Activated T-cell treated with anti-CD3 and anti-CD28 coated beads, Interleukin-2, amount 50 U/mL, for 24 hours (primary cell): ENCODE results near the gene EIF5A.

Experiments
- DNase-seq: peaks from one replicate; pipeline ENCODE4 v3.0.0-alpha.2; 2020
- H3K27ac Mint-ChIP-seq: 2 replicates; pipeline ENCODE4 v1.8.0; 2020; ENCODE audit warnings: mild to moderate bottlenecking, mixed read lengths
- H3K27me3 Mint-ChIP-seq: 2 replicates; pipeline ENCODE4 v1.8.0; 2020; ENCODE audit warnings: mixed read lengths
- H3K36me3 Mint-ChIP-seq: 2 replicates; pipeline ENCODE4 v1.8.0; 2020; ENCODE audit warnings: low read depth, mixed read lengths
- H3K4me1 Mint-ChIP-seq: 2 replicates; pipeline ENCODE4 v1.8.0; 2020; ENCODE audit warnings: low read depth, mixed read lengths
- H3K4me3 Mint-ChIP-seq: 2 replicates; pipeline ENCODE4 v1.8.0; 2020; ENCODE audit warnings: mild to moderate bottlenecking, moderate library complexity, mixed read lengths
- H3K9me3 Mint-ChIP-seq: 2 replicates; pipeline ENCODE4 v1.8.0; 2020; ENCODE audit warnings: mixed read lengths

Gene EIF5A

DNA sequence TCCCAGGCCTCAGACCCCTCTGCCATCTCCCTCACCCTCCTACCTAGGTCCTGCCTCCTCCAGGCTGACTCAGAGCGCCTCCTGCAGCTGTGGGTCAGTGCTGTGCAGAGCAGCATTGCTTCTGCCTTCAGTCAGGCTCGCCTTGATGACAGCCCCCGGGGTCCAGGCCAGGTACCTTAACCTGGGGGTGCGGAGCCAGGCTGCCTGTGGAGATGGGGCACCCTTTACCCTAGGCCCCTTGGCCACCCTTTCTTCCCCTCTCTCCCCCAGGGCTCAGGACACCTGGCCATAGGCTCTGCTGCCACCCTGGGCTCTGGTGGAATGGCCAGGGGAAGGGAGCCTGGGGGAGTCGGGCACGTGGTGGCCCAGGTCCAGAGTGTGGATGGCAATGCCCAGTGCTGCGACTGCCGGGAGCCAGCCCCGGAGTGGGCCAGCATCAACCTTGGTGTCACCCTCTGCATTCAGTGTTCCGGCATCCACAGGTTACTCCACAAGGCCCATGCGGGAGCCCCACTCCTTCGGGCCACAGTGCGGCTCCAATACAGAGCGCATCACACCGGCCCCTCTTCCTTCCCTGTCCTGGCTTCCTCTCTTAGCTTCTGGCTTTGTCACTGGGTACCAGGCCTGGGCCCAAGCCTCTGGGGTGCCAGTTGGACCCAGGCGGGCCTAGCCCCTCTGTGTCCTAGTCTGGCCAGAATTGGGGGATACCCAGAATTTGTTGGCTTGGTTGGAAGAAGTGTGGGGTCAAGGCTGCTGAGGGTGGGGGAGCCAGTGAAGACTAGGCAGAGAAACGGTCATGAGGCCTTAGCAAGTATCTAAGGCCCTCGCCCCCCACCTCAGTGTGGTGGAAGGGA, 39.6 kb downstream of the EIF5A start:
- no peak overlapping the region for H3K4me3 Mint-ChIP-seq
- DNase-seq, result no peak
- H3K9me3 Mint-ChIP-seq, result no peaks in the 10 kb centered on the region
- peaks cover 91% of the 10 kb centered on the region for H3K36me3 Mint-ChIP-seq
- peaks cover 27% of the 10 kb centered on the region for H3K4me1 Mint-ChIP-seq
- no peaks in the 10 kb centered on the region for H3K27me3 Mint-ChIP-seq
- peak overlapping the region; percentile 37 for H3K27ac Mint-ChIP-seq

DNA sequence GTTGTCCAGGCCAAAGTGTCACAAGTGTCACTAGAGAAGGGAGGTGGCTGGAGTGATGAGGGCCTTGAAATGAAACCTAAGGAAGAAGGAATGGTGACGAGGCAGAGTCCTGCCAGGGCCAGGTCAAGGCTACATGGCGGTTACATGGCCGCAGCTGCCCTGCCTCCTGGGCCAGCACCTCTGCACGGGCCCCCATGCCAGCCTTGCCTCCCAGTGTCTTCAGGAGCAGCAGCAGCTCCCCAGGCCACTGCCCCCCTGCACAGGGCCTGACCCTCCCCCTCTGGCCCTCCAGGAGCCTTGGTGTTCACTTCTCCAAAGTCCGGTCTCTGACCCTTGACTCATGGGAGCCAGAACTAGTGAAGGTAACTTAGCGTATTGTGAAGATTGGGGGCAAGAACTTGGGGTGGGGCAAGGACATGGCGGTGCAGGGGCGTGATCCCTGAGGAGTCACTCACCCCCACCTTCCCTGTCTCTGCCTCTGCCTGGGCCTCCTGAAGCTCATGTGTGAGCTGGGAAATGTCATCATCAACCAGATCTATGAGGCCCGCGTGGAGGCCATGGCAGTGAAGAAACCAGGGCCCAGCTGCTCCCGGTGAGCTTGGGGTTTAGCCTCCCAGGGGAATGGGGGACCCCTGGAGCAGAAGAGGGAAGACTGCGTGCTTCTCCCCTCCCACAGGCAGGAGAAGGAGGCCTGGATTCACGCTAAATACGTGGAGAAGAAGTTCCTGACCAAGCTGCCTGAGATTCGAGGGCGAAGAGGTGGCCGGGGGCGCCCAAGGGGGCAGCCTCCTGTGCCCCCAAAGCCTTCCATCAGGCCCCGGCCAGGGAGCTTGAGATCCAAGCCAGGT, 40.4 kb downstream of the EIF5A start:
- H3K27ac Mint-ChIP-seq, result peak overlapping the region; percentile 37

DNA sequence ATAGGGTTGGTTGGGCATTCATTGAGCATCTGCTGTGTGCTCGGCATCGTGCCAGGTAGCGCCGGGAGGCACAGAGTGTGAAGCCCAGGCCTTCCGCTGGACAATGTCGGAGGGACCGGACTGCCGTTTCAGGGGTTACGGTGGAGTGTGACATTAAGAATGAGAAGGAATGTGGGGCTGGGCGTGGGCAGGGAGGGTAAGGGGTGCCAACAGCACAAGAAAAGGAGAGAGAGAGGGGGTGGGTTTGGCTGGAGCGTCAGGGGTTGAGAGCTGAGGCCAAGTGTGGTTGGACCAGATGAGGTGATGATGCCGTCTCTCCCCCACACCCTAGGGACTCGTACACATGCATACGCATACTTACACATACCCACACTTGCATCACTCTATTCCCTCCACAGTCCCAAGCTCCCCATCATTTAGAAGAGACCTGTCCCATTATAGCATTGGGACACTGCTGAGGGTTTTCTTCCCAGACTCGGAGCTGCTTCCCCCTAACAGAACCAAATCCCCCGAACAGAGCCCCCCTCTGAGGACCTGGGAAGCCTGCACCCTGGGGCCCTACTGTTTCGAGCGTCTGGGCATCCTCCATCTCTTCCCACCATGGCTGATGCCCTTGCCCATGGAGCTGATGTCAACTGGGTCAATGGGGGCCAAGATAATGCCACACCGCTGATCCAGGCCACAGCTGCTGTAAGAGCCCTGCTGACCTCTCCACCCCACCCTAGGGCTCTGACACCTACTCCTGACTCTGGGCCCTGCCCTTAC, 41.2 kb downstream of the EIF5A start:
- Mint-ChIP-seq H3K27me3 (no peaks in the 10 kb centered on the region), H3K27ac (peak overlapping the region; percentile 68), H3K4me3 (no peak overlapping the region), H3K4me1 (peaks cover 38% of the 10 kb centered on the region), H3K36me3 (peaks cover 82% of the 10 kb centered on the region), H3K9me3 (no peaks in the 10 kb centered on the region)
- no peak for DNase-seq

More for the DNA sequence above, 40.4 kb downstream of the EIF5A start:
- no peak for DNase-seq
- Mint-ChIP-seq H3K4me1 (peaks cover 35% of the 10 kb centered on the region), H3K4me3 (no peak overlapping the region), H3K36me3 (peaks cover 90% of the 10 kb centered on the region), H3K9me3 (no peaks in the 10 kb centered on the region), H3K27me3 (no peaks in the 10 kb centered on the region)

DNA sequence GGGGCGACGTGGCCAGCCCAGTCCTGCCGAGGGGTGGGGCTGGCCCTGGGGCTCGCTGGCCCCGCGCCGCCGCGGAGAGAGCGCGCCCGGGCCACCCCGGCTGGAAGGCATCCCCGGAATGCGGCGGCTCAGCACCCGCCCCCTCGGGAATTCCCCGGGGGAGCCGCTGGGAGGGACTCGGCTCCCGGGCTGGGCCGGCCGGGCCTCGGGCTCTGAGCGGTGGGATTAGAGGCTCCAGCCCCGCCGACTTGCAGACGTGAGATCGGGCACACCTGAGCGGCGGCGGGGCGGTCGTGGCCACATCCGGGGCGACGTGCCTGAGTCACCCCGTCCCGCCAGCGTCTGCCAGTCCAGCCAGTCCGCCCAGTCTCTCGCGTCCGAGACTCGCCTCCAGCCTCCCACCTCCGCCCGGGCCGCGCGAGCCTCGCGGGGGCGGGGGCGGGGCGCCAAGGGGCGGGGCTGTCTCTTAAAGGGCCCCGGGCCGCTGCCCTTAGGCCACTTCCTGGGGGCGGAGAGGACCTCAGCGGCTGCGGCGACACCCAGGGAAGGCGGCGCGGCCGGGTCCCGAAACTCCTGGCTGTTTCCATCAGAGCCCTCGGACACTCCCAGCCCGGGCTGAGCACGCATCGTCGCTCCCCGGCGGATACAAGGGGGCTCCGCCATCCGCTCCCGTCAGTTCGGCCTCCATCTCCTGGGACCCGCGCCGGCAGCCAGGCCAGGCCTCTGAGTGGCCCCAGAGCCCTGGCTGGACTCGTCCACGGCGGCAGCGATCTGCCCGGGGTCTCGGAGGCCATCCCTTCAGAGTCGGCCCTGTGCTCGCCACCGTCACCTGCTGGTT, 44.5 kb downstream of the EIF5A start, which contains the start of gene KCTD11:
TSS of gene KCTD11 (plus strand) at position 498 of the 838 bp plus-strand sequence.
- peak; percentile 85 for DNase-seq
- Mint-ChIP-seq H3K27me3 (no peaks in the 10 kb centered on the region), H3K27ac (peak within 1 kb of the TSS; percentile 90), H3K9me3 (no peaks in the 10 kb centered on the region), H3K4me1 (peaks cover 52% of the 10 kb centered on the region), H3K36me3 (peaks cover 49% of the 10 kb centered on the region), H3K4me3 (peak within 1 kb of the TSS; percentile 80)

DNA sequence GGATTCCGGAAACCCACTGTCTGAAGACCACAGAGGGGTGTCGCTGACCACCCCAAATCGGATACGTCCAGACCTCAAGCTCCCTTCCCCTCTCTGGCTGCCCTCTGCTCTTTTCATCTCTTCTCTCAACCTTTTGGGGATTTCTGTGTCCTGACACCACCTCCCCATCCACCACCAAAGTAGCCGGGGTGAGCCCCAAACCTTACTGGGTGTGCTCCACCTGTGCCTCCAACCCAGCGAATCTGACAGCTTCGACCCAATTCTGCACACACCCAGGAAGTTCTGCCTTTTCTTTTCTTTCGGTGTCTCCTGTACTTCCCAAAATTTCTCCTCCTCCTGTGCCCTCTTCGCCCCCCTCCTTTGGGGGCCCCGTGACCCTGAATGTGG, 45.1 kb downstream of the EIF5A start:
- Mint-ChIP-seq H3K9me3 (no peaks in the 10 kb centered on the region), H3K4me1 (peaks cover 52% of the 10 kb centered on the region), H3K36me3 (peaks cover 43% of the 10 kb centered on the region), H3K27ac (peak overlapping the region; percentile 90), H3K27me3 (no peaks in the 10 kb centered on the region), H3K4me3 (peak overlapping the region; percentile 80)
- no peak for DNase-seq

DNA sequence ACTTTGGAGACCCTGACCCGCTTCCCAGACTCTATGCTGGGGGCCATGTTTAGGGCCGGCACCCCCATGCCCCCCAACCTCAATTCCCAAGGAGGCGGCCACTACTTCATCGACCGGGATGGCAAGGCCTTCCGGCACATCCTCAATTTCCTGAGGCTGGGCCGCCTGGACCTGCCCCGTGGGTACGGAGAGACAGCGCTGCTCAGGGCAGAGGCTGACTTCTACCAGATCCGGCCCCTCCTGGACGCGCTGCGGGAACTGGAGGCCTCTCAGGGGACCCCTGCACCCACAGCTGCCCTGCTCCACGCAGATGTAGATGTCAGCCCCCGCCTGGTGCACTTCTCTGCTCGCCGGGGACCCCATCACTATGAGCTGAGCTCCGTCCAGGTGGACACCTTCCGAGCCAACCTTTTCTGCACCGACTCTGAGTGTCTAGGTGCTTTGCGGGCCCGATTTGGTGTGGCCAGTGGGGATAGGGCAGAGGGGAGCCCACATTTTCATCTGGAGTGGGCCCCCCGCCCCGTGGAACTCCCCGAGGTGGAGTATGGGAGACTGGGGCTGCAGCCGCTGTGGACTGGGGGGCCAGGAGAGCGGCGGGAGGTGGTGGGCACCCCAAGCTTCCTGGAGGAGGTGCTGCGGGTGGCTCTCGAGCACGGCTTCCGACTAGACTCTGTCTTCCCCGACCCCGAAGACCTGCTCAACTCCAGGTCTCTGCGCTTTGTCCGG, 45.6 kb downstream of the EIF5A start:
- Mint-ChIP-seq H3K36me3 (peaks cover 38% of the 10 kb centered on the region), H3K9me3 (no peaks in the 10 kb centered on the region), H3K4me1 (peaks cover 52% of the 10 kb centered on the region), H3K27ac (peak overlapping the region; percentile 90), H3K27me3 (no peaks in the 10 kb centered on the region), H3K4me3 (peak overlapping the region; percentile 80)
- no peak for DNase-seq

DNA sequence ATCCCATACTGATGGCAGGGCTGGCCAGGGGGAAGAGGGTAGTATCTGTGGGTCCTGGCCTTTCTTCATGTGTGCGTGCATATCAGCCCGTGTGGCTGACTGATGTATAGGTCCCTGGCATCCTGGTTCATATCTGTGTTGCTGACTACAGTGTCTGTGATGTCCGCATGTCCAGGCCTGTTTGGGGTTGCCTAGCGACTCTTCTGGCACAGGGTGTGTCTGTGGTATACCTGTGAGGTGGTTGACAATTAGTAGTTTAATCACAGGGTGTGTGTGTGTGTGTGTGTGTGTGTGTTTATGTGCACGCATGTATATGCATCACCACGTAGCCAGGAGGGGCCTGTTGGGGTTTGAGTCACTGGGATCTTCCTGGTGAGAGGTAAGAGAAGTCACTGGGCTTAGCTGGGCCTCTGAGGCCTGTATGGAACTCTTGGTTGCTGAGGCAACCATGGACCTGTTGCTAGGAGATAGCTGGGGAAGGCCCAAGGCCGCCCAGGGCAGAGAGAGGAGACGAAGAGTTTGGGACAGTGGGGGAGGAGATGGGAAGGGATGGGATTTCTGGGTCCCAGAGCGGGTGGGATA, 46.9 kb downstream of the EIF5A start:
- peaks cover 43% of the 10 kb centered on the region for H3K4me1 Mint-ChIP-seq
- H3K27me3 Mint-ChIP-seq, result no peaks in the 10 kb centered on the region
- no peak for DNase-seq
- peak overlapping the region; percentile 79 for H3K27ac Mint-ChIP-seq
- H3K36me3 Mint-ChIP-seq, result peaks cover 25% of the 10 kb centered on the region
- H3K9me3 Mint-ChIP-seq, result no peaks in the 10 kb centered on the region
- no peak overlapping the region for H3K4me3 Mint-ChIP-seq

DNA sequence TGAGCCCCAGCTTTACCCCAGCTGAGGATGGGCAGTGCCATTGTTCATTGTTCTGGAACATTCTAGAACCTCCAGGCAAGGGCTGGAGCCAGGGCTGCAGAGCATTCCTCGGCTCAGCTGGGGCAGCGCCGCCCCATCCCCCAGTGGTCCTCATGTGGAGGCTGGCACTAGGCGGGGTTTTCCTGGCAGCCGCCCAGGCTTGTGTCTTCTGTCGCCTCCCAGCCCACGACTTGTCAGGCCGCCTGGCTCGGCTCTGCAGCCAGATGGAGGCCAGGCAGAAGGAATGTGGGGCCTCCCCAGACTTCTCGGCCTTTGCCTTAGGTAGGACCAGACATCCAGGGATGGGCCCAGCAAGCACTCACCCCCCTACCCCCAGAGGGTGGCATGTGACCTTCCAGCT, 47.6 kb downstream of the EIF5A start, which contains the start of gene TMEM95:
TSS of gene TMEM95 (plus strand) at position 104 of the 400 bp plus-strand sequence. CDS start at position 153, 49 bp downstream.
- H3K4me1 Mint-ChIP-seq, result peaks cover 37% of the 10 kb centered on the region
- DNase-seq, result no peak
- H3K27me3 Mint-ChIP-seq, result no peaks in the 10 kb centered on the region
- H3K36me3 Mint-ChIP-seq, result peaks cover 18% of the 10 kb centered on the region
- H3K27ac Mint-ChIP-seq, result peak within 1 kb of the TSS; percentile 79
- H3K4me3 Mint-ChIP-seq, result no peak within 1 kb of the TSS
- no peaks in the 10 kb centered on the region for H3K9me3 Mint-ChIP-seq

DNA sequence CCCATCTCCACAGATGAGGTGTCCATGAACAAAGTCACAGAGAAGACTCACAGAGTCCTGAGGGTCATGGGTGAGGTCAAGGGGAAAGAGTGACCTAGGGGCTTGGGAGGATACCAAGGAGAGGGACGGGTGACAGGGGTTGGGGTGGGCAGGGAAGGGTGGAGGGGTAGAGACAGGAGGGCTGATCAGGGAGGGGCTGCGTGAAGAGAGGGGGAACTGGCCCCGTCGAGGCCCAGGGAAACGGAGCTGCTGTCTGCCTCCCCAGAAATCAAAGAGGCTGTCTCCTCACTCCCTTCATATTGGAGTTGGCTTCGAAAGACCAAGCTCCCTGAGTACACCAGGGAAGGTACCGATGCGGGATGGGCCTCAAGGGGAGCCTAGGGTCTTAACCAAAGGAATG, 48.1 kb downstream of the EIF5A start:
- no peaks in the 10 kb centered on the region for H3K9me3 Mint-ChIP-seq
- DNase-seq, result no peak
- H3K27me3 Mint-ChIP-seq, result no peaks in the 10 kb centered on the region
- no peak overlapping the region for H3K27ac Mint-ChIP-seq
- H3K36me3 Mint-ChIP-seq, result peaks cover 15% of the 10 kb centered on the region
- peaks cover 33% of the 10 kb centered on the region for H3K4me1 Mint-ChIP-seq
- H3K4me3 Mint-ChIP-seq, result no peak overlapping the region

DNA sequence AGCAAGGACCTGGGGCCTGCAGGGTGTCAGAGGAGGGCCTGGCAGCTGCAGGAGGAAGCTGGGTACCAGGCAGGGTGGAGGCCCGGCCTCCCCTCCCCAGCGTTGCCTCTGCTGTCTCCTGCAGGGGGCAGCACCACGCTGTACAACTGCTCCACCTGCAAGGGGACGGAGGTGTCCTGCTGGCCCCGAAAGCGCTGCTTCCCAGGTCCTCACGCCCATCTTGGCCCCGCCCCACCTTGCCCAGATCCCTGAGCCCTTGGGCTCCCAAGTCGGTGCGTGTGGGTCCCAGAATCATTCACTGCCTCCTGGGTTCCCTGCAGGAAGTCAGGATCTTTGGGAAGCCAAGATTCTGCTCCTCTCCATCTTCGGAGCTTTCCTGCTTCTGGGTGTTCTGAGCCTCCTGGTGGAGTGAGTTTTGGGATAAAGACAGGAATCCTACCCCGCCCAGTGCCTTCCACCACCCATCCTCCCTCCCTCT, 48.7 kb downstream of the EIF5A start:
- Mint-ChIP-seq H3K36me3 (peaks cover 9% of the 10 kb centered on the region), H3K4me1 (peaks cover 29% of the 10 kb centered on the region), H3K27me3 (no peaks in the 10 kb centered on the region), H3K9me3 (no peaks in the 10 kb centered on the region), H3K4me3 (no peak overlapping the region), H3K27ac (no peak overlapping the region)
- peak; percentile 89 for DNase-seq

DNA sequence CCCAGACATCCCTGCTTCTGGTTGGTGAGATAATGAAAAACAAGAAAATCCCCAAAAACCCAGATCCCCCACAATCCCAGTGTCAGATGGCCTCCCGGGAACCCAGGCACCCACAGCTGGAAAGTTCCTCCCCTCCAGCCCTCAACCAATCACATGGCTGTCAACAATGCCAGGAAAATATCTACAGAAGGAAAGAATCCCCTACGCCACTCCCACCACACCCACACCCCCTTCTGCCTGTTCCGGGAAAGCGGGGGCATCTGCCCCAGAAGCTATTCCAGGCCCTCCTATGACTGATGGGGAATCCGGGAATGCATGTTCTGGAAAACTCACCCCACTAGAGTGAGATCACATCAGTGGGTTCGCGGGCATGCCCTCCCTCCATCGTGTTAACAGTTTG, 49.3 kb downstream of the EIF5A start:
- H3K36me3 Mint-ChIP-seq, result peaks cover 6% of the 10 kb centered on the region
- no peak overlapping the region for H3K4me3 Mint-ChIP-seq

DNA sequence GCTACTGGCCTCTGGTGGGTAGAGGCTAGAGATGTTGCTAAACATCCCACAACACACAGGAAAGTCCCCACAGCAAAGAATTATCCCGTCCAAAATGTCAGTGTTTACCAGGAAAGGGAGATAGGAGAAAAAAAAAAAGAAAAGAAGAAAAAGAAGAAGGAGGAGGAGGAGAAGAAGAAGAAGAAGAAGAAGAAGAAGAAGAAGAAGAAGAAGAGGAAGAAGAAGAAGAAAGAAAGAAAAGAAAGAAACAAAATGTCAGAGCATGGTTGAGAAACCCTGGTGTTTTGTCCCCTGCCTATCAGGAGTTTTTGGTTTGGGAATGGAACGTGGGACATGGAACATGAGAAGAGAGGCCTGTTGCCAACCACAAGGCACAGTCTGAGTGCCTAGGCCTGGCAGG, 50.0 kb downstream of the EIF5A start:
- no peaks in the 10 kb centered on the region for H3K27me3 Mint-ChIP-seq
- no peaks in the 10 kb centered on the region for H3K9me3 Mint-ChIP-seq
- H3K4me3 Mint-ChIP-seq, result no peak overlapping the region
- H3K4me1 Mint-ChIP-seq, result peaks cover 23% of the 10 kb centered on the region
- H3K36me3 Mint-ChIP-seq, result peaks cover 5% of the 10 kb centered on the region
- DNase-seq, result no peak
- H3K27ac Mint-ChIP-seq, result no peak overlapping the region

More for the DNA sequence above, 49.3 kb downstream of the EIF5A start:
- Mint-ChIP-seq H3K9me3 (no peaks in the 10 kb centered on the region), H3K27ac (no peak overlapping the region), H3K27me3 (no peaks in the 10 kb centered on the region), H3K4me1 (peaks cover 26% of the 10 kb centered on the region)
- DNase-seq, result no peak

DNA sequence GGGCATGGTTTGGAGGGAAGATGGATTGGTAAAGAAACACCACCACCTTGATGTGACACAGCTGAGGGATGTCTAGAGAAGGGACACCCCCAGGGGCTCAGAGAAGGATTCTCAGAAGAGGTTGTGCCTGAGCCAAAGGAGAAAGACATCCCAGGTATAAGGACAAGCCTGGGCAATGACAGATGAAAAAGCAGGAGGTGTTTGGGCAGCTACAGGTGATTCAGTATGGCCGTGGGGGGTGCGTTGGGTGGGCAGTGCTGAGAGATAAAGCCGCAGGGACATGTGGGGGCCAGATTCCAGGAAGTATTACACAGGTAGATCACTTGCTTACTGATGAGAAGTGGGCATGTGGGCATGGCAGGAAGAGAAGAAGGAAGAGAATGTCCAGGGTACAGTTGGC, 54.5 kb downstream of the EIF5A start:
- no peaks in the 10 kb centered on the region for H3K27me3 Mint-ChIP-seq
- no peaks in the 10 kb centered on the region for H3K36me3 Mint-ChIP-seq
- DNase-seq, result no peak
- H3K4me3 Mint-ChIP-seq, result no peak overlapping the region
- no peak overlapping the region for H3K27ac Mint-ChIP-seq
- no peaks in the 10 kb centered on the region for H3K4me1 Mint-ChIP-seq
- no peaks in the 10 kb centered on the region for H3K9me3 Mint-ChIP-seq
